C4-2B (cell line): ENCODE measurements around the gene DPPA5.

ENCODE experiments used
- H3K27ac ChIP-seq: fragments of 450-650 bp; 2 replicates; pipeline ENCODE4 v1.5.1; 2017
- CTCF ChIP-seq: fragments of 450-650 bp; conservative IDR thresholded peaks from 2 replicates; pipeline ENCODE4 v1.5.1; 2017; ENCODE audit warnings: mild to moderate bottlenecking
- ZFX ChIP-seq: fragments of 450-650 bp; IDR thresholded peaks from 2 replicates; pipeline ENCODE4 v1.6.1; 2017

Gene DPPA5

GRCh38 chr6:73363537-73363875, 9.4 kb upstream of the DPPA5 start:
- no peak overlapping the region for H3K27ac ChIP-seq
- TF ChIP-seq ZFX (no peak), CTCF (no peak)

- TF ChIP-seq ZFX, result no peak
- TF ChIP-seq CTCF, result no peak
- H3K27ac ChIP-seq, result no peak overlapping the region
Measured at GRCh38 chr6:73362869-73363536, 8.9 kb upstream of the DPPA5 start.

- TF ChIP-seq CTCF (no peak), ZFX (no peak)
- no peak within 1 kb of the TSS for H3K27ac ChIP-seq
Measured at GRCh38 chr6:73362358-73362757, 8.3 kb upstream of the DPPA5 start, which contains the start of gene KHDC3L. TSS of gene KHDC3L (plus strand) at chr6:73362658. CDS start at chr6:73362730, 72 bp downstream.

- TF ChIP-seq CTCF (no peak), ZFX (no peak)
- no peak overlapping the region for H3K27ac ChIP-seq
Measured at GRCh38 chr6:73349311-73349710, 4.8 kb downstream of the DPPA5 start.

- H3K27ac ChIP-seq, result no peak overlapping the region
- TF ChIP-seq ZFX (no peak), CTCF (no peak)
Measured at GRCh38 chr6:73348550-73349204, 5.4 kb downstream of the DPPA5 start.

GRCh38 chr6:73343164-73343563, 10.9 kb downstream of the DPPA5 start:
- no peak for TF ChIP-seq ZFX
- no peak for TF ChIP-seq CTCF
- no peak overlapping the region for H3K27ac ChIP-seq

GRCh38 chr6:73342174-73342573, 11.9 kb downstream of the DPPA5 start:
- H3K27ac ChIP-seq, result no peak overlapping the region
- no peak for TF ChIP-seq ZFX
- no peak for TF ChIP-seq CTCF
